Measurements from ENCODE around the gene C11orf65. TPM values are rescaled to one million over a fixed set of nuclear protein-coding genes. Genes with fewer than 3 reads are reported as not detected.

Gene C11orf65
- 0.92 TPM in 1 of 2 replicates, not detected in the other for total RNA-seq (2014; rRNA removed; shearing (Covaris generic); ENCODE audit: low replicate concordance)

GRCh38 chr11:108467091-108467823 is at the start of gene C11orf65:
Gene C11orf65, minus strand, starts transcription at chr11:108467529. Its CDS starts 5,970 bp downstream, at chr11:108461559.
- no peaks in the 10 kb centered on the region for H3K27me3 ChIP-seq
- DNase-seq = peak; percentile 92
- peak within 1 kb of the TSS; percentile 63 for H3K4me3 ChIP-seq
- no peaks in the 10 kb centered on the region for H3K9me3 ChIP-seq
- H3K36me3 ChIP-seq = no peaks in the 10 kb centered on the region

- Histone ChIP-seq H3K9me3 (no peaks in the 10 kb centered on the region), H3K27me3 (no peaks in the 10 kb centered on the region), H3K36me3 (no peaks in the 10 kb centered on the region), H3K4me3 (no peak overlapping the region)
- DNase-seq = no peak
Measured at GRCh38 chr11:108516125-108516524, 48.8 kb upstream of the C11orf65 start.

- Histone ChIP-seq H3K4me3 (no peak overlapping the region), H3K9me3 (no peaks in the 10 kb centered on the region), H3K36me3 (no peaks in the 10 kb centered on the region), H3K27me3 (no peaks in the 10 kb centered on the region)
- no peak for DNase-seq
Measured at GRCh38 chr11:108512708-108513107, 45.4 kb upstream of the C11orf65 start.

GRCh38 chr11:108511851-108512474 is 44.6 kb upstream of the C11orf65 start:
- H3K9me3 ChIP-seq = no peaks in the 10 kb centered on the region
- no peaks in the 10 kb centered on the region for H3K27me3 ChIP-seq
- DNase-seq = no peak
- no peak overlapping the region for H3K4me3 ChIP-seq
- H3K36me3 ChIP-seq = no peaks in the 10 kb centered on the region

- DNase-seq = no peak
- H3K27me3 ChIP-seq = no peaks in the 10 kb centered on the region
- H3K4me3 ChIP-seq = no peak overlapping the region
- no peaks in the 10 kb centered on the region for H3K36me3 ChIP-seq
- no peaks in the 10 kb centered on the region for H3K9me3 ChIP-seq
Measured at GRCh38 chr11:108508653-108509593, 41.6 kb upstream of the C11orf65 start.

- Histone ChIP-seq H3K27me3 (no peaks in the 10 kb centered on the region), H3K9me3 (no peaks in the 10 kb centered on the region), H3K36me3 (no peaks in the 10 kb centered on the region; the same call in 1 of the 2 replicates), H3K4me3 (no peak overlapping the region)
- no peak for DNase-seq
Measured at GRCh38 chr11:108501396-108501795, 34.1 kb upstream of the C11orf65 start.

- no peaks in the 10 kb centered on the region for H3K9me3 ChIP-seq
- no peaks in the 10 kb centered on the region for H3K27me3 ChIP-seq
- H3K36me3 ChIP-seq = no peaks in the 10 kb centered on the region; the same call in 1 of the 2 replicates
- no peak for DNase-seq
- no peak overlapping the region for H3K4me3 ChIP-seq
Measured at GRCh38 chr11:108500721-108501120, 33.4 kb upstream of the C11orf65 start.

- Histone ChIP-seq H3K27me3 (no peaks in the 10 kb centered on the region), H3K9me3 (no peaks in the 10 kb centered on the region), H3K36me3 (no peaks in the 10 kb centered on the region; the same call in 1 of the 2 replicates), H3K4me3 (no peak overlapping the region)
- DNase-seq = no peak
Measured at GRCh38 chr11:108500169-108500568, 32.8 kb upstream of the C11orf65 start.

GRCh38 chr11:108498816-108499408 is 31.6 kb upstream of the C11orf65 start:
- H3K9me3 ChIP-seq = no peaks in the 10 kb centered on the region
- no peaks in the 10 kb centered on the region for H3K27me3 ChIP-seq
- no peaks in the 10 kb centered on the region; the same call in 1 of the 2 replicates for H3K36me3 ChIP-seq
- DNase-seq = no peak
- H3K4me3 ChIP-seq = peak overlapping the region; percentile 53

GRCh38 chr11:108498046-108498815 is 30.9 kb upstream of the C11orf65 start, which contains the start of gene POGLUT3:
Gene POGLUT3, minus strand, starts transcription at chr11:108498384. Its CDS starts 18 bp downstream, at chr11:108498366.
- H3K9me3 ChIP-seq = no peaks in the 10 kb centered on the region
- no peaks in the 10 kb centered on the region; the same call in 1 of the 2 replicates for H3K36me3 ChIP-seq
- no peaks in the 10 kb centered on the region for H3K27me3 ChIP-seq
- peak; percentile 82 for DNase-seq
- peak within 1 kb of the TSS; percentile 53 for H3K4me3 ChIP-seq

- no peaks in the 10 kb centered on the region for H3K9me3 ChIP-seq
- DNase-seq = peak; percentile 96
- no peaks in the 10 kb centered on the region; the same call in 1 of the 2 replicates for H3K36me3 ChIP-seq
- H3K4me3 ChIP-seq = peak overlapping the region; percentile 53
- H3K27me3 ChIP-seq = no peaks in the 10 kb centered on the region
Measured at GRCh38 chr11:108497317-108498045, 30.2 kb upstream of the C11orf65 start.

- Histone ChIP-seq H3K36me3 (no peaks in the 10 kb centered on the region; the same call in none of the 2 replicates), H3K27me3 (no peaks in the 10 kb centered on the region), H3K9me3 (no peaks in the 10 kb centered on the region), H3K4me3 (peak overlapping the region; percentile 53)
- DNase-seq = no peak
Measured at GRCh38 chr11:108496643-108497256, 29.4 kb upstream of the C11orf65 start.

- H3K36me3 ChIP-seq = peaks cover 7% of the 10 kb centered on the region
- no peak overlapping the region for H3K4me3 ChIP-seq
- no peaks in the 10 kb centered on the region for H3K9me3 ChIP-seq
- no peaks in the 10 kb centered on the region for H3K27me3 ChIP-seq
- no peak for DNase-seq
Measured at GRCh38 chr11:108495326-108495725, 28.0 kb upstream of the C11orf65 start.

GRCh38 chr11:108494182-108494581 is 26.9 kb upstream of the C11orf65 start:
- no peak for DNase-seq
- peaks cover 16% of the 10 kb centered on the region for H3K36me3 ChIP-seq
- H3K4me3 ChIP-seq = no peak overlapping the region
- H3K27me3 ChIP-seq = no peaks in the 10 kb centered on the region
- no peaks in the 10 kb centered on the region for H3K9me3 ChIP-seq

GRCh38 chr11:108491936-108492335 is 24.6 kb upstream of the C11orf65 start:
- H3K36me3 ChIP-seq = peaks cover 20% of the 10 kb centered on the region
- H3K9me3 ChIP-seq = no peaks in the 10 kb centered on the region
- no peaks in the 10 kb centered on the region for H3K27me3 ChIP-seq
- no peak for DNase-seq
- H3K4me3 ChIP-seq = no peak overlapping the region
